HG03103 (cell line): Measurements from ENCODE around the gene ARHGEF40.

Experiments used
- ATAC-seq: cut with Tn5 transposase; IDR thresholded peaks from one replicate; pipeline ENCODE4 v1.9.1; 2021; ENCODE audit warnings: low read depth; ENCODE audit not compliant: unreplicated experiment

ARHGEF40 gene

GRCh38 chr14:21070083-21070609, at the start of gene ARHGEF40:
TSS of gene ARHGEF40 (plus strand) at chr14:21070304. CDS start at chr14:21070397, 93 bp downstream.
- no peak for ATAC-seq

- ATAC-seq = no peak
Observed at GRCh38 chr14:21020977-21021545, 49.0 kb upstream of the ARHGEF40 start.

DNA sequence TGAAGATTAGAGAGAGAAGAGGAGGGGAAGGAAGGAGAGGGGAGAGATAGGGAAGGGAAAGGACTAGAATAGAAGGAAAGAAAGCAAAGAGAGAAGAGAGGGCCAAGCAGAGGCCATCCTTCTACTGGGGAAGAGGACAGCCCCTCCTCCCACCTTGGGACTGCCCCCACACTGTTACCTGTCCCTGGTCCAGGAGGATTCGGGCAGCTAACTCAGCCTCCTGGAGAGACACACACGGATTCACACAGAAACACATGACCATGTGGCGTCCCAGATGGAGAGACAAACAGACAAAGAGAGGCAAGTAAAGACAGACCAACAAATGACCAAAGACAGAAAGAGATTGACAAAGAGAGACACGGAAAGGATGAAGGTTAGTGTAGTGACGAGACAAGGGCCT, 47.4 kb upstream of the ARHGEF40 start:
- no peak for ATAC-seq

- ATAC-seq = no peak
Observed at GRCh38 chr14:21023174-21023573, 46.9 kb upstream of the ARHGEF40 start.

DNA sequence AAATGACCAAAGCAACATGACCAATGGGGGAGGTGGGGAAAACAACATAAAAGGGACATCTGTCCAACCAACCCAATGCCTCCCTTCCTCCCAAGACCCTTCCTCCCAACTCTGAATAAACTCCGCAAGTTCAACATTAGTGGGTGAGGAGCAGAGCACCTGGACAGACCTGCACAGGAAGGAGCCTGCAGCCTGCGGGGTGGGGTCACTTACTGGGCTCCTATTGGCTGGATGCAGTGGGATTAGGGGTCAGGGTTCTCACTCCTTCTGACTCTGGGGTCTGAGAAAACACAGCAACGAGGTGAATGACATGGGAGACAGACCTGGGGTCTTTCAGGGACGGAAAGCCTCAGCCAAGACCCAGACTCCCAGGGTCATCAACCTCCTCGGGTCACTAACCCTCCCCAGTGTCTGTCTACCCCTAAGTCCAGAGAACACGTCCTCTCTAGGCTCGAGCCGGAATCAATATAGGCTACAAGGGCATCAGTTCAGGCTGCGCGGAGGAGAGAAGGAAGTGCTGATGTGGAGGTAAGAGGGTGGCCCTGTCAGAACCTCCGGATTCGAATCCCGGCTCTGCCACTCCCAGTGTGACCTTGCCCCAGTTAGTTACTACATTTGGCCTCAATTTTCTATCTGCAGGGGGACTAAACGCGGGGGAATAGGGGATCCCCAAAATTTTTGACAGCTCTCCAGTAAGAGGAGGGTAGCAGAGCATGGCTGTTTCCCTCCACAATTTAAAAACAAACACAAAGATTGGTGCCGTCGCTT, 46.1 kb upstream of the ARHGEF40 start:
- no peak for ATAC-seq

- ATAC-seq = no peak
Observed at GRCh38 chr14:21024585-21025370, 45.3 kb upstream of the ARHGEF40 start, which contains the start of gene NDRG2. TSS of gene NDRG2 (minus strand) at chr14:21025061. CDS start at chr14:21023315, 1,746 bp downstream.

DNA sequence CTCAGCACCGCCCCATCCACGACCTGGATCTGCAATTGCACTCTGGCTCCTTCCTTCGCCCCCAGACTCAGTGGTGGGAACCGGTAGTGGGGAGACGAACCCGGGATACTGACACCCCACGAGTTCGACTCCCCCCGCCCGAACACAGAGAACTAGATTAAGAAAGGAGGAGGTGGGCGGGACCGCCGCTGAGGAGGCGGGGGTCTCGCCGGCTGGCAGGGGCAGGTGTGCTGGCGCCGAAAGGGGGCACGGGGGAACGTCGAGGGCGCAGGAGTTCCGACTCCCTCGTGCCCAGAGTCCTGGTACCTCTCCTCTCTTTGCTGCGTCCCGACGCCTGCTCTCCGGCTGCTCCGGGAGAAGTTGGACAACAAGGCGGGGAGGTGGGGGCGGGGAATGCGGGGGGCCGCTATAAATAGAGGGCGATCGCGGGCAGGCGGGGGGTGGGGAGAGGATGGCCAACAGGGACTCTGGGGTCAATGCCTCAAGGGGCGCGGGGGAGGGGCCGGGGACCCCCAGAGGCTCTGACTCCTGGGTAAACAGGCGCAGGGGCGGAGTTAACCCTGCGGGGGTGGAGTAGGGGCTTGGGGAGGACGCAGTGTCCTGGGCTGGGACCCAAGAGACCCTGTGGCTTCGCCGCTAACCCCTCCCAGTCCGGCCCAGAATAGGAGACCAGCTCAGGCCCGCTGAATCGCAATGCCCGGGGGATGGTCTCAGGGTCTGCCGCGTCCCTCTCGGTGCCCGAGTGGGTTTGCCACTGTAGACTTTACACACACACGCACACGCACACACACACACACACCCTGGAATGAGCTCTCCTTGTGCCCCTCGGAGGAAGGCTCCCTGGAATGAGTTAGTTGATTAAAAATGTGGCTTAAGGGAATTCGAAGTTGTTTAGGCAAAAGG, 44.5 kb upstream of the ARHGEF40 start:
- no peak for ATAC-seq

DNA sequence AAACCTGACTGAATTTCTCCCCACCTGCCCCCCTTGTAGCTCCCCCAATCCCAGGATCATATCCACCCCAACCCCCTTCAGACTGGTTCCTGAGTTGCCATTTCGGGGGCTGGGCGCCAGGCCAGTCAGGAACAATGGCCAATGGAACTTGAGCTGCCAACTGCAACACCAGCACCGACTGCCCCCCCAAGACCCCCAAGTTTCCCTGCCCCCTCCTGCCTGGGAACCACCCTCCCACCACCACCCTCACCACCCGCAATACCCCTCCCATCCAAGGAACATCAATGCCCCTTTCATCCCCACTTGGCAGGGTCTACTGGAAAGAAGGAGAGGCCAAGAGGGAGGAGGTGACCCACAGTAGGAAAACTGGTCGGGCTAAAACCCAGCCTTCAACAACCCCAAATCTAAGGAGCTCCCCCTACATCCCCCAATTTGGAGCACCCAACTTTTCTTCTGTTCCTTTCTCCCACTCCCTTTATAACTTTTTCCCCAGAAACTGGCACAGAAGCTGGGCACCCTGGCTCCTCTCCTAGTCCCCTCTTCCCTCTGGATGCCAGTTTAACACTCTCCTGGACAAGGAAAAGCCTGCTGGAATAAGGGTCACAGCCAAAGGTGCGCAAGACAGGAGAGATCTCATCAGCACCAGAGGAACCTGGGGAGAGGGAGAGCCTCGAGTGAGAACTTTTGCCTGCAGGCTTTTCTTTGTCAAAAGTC, 43.7 kb upstream of the ARHGEF40 start:
- ATAC-seq = no peak

DNA sequence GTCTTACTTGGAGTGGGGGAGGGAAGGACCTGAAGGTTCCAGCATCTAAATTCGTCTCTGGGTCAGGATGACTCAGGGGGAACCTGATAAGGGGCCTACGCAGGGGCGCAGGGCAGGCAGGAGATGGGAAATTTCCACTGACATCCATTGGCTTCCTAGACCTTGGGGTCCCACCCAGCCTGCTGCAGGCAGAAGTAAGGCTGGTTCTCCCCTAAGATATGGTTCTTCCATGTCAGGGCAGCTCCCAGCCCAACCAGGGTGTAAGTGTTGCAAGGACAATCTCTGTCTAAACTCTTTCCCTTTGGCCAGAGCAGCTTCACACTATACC, 43.2 kb upstream of the ARHGEF40 start:
- ATAC-seq = no peak

GRCh38 chr14:21029917-21030316, 40.2 kb upstream of the ARHGEF40 start, which contains the start of gene TPPP2:
TSS of gene TPPP2 (plus strand) at chr14:21030217. CDS start at chr14:21030582, 365 bp downstream.
- no peak for ATAC-seq

DNA sequence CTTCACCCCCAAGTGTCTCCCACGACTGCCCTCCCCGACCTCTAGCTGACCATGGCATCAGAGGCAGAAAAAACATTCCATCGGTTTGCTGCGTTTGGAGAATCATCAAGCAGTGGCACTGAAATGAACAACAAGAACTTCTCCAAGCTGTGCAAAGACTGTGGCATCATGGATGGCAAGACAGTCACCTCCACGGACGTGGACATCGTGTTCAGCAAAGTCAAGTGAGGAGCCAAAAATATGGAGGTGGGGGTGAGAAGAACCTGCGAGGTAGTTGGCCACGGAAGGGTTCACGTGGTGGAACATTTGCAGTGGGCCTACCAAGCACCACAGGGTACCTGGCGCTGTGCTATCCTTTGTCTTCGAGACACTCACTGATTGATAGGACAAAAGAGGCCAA, 39.6 kb upstream of the ARHGEF40 start:
- no peak for ATAC-seq

- no peak for ATAC-seq
Observed at GRCh38 chr14:21032326-21033132, 37.6 kb upstream of the ARHGEF40 start.

DNA sequence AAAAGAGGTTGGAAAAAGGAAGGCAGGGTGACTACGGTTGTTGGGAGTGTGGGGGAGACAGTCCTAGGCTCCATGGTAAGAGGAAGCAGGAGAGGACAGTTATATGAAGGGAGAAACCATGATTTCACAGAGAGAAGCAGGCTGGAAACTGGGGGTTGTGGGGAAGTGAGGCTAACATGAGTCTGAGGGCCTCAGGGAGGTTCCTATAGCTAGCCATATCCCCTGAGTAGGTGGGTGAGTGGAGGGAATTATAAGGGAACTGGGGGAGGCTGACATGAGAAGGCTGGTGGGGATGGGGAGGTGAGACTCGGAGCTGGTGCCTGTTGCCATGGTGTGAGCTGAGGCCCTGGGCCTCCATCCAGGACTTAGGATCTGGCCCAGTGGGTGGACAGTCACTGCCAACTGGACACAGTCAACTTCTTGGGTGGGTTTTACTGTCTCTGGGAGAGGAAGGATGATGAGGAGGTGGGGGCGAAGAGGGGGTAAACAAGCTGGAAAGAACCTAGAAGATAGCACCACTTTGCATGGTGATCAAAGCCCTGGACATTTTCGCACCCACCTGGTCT, 36.9 kb upstream of the ARHGEF40 start:
- no peak for ATAC-seq

DNA sequence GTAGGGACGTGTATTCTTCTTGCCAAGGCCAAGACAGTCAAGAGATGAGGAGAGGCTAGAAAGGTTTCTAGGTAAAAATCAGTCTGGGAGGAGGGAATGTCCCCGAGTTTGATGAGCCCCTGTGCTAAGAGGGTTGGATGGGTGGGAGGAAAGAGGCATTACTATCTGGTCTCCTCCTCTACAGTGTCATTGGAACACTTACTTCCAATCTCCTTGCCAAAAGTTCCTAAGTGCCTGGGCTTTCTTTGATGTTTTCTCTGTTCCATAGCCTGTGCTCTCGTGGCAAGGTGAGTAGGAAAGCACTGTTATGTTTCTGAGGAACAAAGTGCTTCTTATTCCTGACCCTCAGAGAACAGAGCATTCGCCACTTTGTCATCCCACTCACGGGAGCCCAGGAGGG, 35.4 kb upstream of the ARHGEF40 start, which contains the start of gene RNASE13:
Gene RNASE13, minus strand, starts transcription at position 101 of the 400 bp plus-strand sequence. CDS start 519 bp downstream, outside the sequence.
- ATAC-seq = no peak

DNA sequence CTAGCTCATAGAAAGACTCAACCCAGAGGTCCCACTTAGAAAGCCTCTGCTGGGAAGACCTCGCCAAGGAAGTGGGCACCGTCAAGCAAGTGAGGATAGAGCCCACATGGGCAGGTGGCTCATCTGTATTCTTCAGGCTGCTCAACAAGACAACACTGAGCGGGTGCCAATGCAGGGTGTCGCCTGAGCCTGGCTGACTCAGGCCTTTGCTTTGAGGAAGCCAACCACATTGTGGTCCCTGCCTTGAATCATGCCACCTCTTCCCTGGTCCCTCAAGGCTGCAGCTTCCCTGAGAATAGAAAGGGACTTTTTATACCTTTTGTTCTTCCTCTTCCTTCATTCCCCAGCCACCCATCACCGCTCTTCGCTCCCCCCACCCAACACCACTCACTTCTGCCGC, 33.4 kb upstream of the ARHGEF40 start:
- ATAC-seq = no peak

- ATAC-seq = no peak
Observed at GRCh38 chr14:21037156-21037555, 32.9 kb upstream of the ARHGEF40 start.

- ATAC-seq = no peak
Observed at GRCh38 chr14:21038441-21039422, 31.4 kb upstream of the ARHGEF40 start.
